ENCODE measurements around the gene DDX10. TPM values are rescaled to one million over a fixed set of nuclear protein-coding genes. Genes with fewer than 3 reads are reported as not detected.

DDX10 gene
- total and polyA plus RNA-seq, 2 of the 8 experiments (the other 6 are each of a cell fraction or from before 2014, with no cell fraction given): 49.2 to 52.2 TPM

DNA sequence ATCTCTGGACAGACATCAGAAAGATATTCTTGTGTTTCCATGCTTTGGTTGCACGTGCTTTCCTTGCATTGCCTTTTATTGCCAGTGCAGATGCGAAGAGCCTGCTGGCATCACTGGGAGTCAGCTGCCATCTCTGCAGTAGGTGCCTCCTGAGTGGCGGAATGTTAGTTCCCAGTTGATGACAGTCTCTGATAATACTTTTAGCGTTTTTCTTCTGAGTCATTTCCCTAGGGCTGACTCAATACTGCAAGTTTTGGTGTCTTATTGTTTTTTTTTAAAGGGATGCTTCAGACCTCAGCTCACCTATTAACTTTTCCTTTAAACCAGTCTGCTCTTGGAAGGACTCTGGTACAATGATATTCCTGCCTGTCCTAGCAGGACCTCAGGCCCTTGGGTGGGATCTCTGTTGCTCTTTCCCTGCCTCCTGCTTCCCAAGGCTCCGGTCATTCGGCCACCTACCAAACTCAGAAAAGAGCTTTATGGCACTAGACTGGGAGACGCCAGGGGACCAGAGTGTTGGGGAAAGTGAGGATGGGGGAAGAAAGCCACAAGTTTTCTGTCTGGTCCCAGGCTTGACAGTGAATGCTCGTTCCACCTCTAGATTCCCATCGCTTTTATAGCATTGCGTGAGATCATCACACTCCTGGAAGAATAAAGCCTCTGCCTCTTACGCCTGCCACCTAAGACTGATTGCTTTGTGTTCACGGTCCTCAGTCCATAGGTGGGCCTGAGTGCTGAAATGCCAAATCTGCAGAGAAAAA is 308.7 kb downstream of the DDX10 start (continued):
- TF ChIP-seq, protein P1, sequence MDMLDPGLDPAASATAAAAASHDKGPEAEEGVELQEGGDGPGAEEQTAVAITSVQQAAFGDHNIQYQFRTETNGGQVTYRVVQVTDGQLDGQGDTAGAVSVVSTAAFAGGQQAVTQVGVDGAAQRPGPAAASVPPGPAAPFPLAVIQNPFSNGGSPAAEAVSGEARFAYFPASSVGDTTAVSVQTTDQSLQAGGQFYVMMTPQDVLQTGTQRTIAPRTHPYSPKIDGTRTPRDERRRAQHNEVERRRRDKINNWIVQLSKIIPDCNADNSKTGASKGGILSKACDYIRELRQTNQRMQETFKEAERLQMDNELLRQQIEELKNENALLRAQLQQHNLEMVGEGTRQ (IDR thresholded peaks at IDR 0.05; ENCODE audit: low read length): no peak
- TF ChIP-seq MAX (IDR thresholded peaks at IDR 0.05) (no peak), ATF3 (IDR thresholded peaks at IDR 0.05; ENCODE audit: insufficient read depth, low read depth, low read length) (no peak), CTCF (IDR thresholded peaks at IDR 0.05; ENCODE audit: control extremely low read depth in 1 of 3, insufficient read depth in 1 of 3, low read depth in 1 of 3, low read length in 3 of 3) (no peak), EP300 (IDR thresholded peaks at IDR 0.05; ENCODE audit: borderline replicate concordance in 1 of 2, low read depth in 2 of 2, low read length in 2 of 2) (no peak), RBBP5 (IDR thresholded peaks at IDR 0.05; ENCODE audit: borderline replicate concordance, low read depth, low read length) (no peak), GTF2F1 (IDR thresholded peaks at IDR 0.05; ENCODE audit: borderline replicate concordance, low read depth, low read length) (no peak), JUND (IDR thresholded peaks at IDR 0.05; ENCODE audit: low read length) (no peak), EGR1 (IDR thresholded peaks at IDR 0.05; ENCODE audit: borderline replicate concordance, low read depth, low read length) (no peak)

Data from H1 (cell line).